T-cell (primary cell): ENCODE measurements around the gene CFAP70. TPM values are rescaled to one million over a fixed set of nuclear protein-coding genes. Genes with fewer than 3 reads are reported as not detected.
A peak's percentile ranks its signal among the peaks of the same experiment; 100 is the strongest.

Experiments used
- ATAC-seq, 4 experiments: fragments of 200-7000 bp in 3 of 4; fragments of 150-1000 bp in 1 of 4; cut with Tn5 transposase; replicated peaks in 1 of 4; 1 replicate in 3 of 4; 2 replicates in 1 of 4; pipeline ENCODE4 v1.10.0; 2021; ENCODE audit warnings: moderate library complexity in 3 of 4, mild to moderate bottlenecking in 2 of 4, moderate number of reproducible peaks in 1 of 4
- CTCF ChIA-PET, 2 donors: fragments of 300-600 bp; sonication (Branson Sonifier 250); formaldehyde crosslinking; loops; one replicate each; lab custom pipeline; 2022; ENCODE audit warnings: antibody characterized with exemption in 2 of 2; lab: Charles Lee
- POLR2A ChIA-PET, 2 donors: fragments of 300-600 bp; sonication (Branson Sonifier 250); formaldehyde crosslinking; loops; one replicate each; lab custom pipeline; 2022; ENCODE audit warnings: antibody characterized with exemption in 2 of 2; lab: Charles Lee
- DNase-seq, 35 experiments: peaks; one replicate each; pipeline versions ENCODE4 v3.0.0 to v3.0.0-alpha.2; 2013 to 2023
- H3K27ac ChIP-seq: one replicate; pipeline ENCODE4 v1.5.1; 2013; ENCODE audit warnings: low read length
- H3K27me3 ChIP-seq, 2 experiments: replicated peaks in 1 of 2; 1 replicate in 1 of 2; 2 replicates in 1 of 2; pipeline versions ENCODE4 v1.6.1 to v1.7.0; 2013; ENCODE audit warnings: low read length in 1 of 2, mixed read lengths in 1 of 2; ENCODE audit not compliant: control insufficient read depth in 2 of 2, insufficient read depth in 2 of 2; ENCODE audit errors: extremely low read depth in 1 of 2
- H3K36me3 ChIP-seq, 2 donors: 1 replicate in 1 of 2; 2 replicates in 1 of 2; pipeline versions ENCODE4 v1.6.1 to v1.7.0; 2013; ENCODE audit warnings: low read length in 1 of 2; ENCODE audit not compliant: control insufficient read depth in 2 of 2, insufficient read depth in 1 of 2; ENCODE audit errors: extremely low read depth in 1 of 2
- H3K4me1 ChIP-seq, 2 experiments: 1 replicate in 1 of 2; 2 replicates in 1 of 2; pipeline versions ENCODE4 v1.6.1 to v1.7.0; 2013; ENCODE audit warnings: low read length in 2 of 2, mixed read lengths in 1 of 2; ENCODE audit not compliant: insufficient read depth in 2 of 2, control insufficient read depth in 1 of 2; ENCODE audit errors: extremely low read depth in 1 of 2
- H3K4me3 ChIP-seq, 2 donors: 1 replicate in 1 of 2; 2 replicates in 1 of 2; pipeline versions ENCODE4 v1.5.1 to v1.7.0; 2013; ENCODE audit warnings: mild to moderate bottlenecking in 2 of 2, low read length in 1 of 2, moderate library complexity in 1 of 2; ENCODE audit not compliant: control insufficient read depth in 1 of 2; ENCODE audit errors: extremely low read depth in 1 of 2
- H3K9me3 ChIP-seq: 2 replicates; pipeline ENCODE4 v1.7.0; 2013
- H3K27ac Mint-ChIP-seq, 2 donors: one replicate each; pipeline ENCODE4 v1.8.0; 2020 to 2021; ENCODE audit warnings: mild to moderate bottlenecking in 2 of 2, mixed read lengths in 2 of 2
- H3K27me3 Mint-ChIP-seq, 2 donors: one replicate each; pipeline ENCODE4 v1.8.0; 2021 to 2022; ENCODE audit warnings: mixed read lengths in 2 of 2
- H3K36me3 Mint-ChIP-seq: one replicate; pipeline ENCODE4 v1.8.0; 2021; ENCODE audit warnings: mixed read lengths
- H3K4me1 Mint-ChIP-seq, 3 donors: one replicate each; pipeline ENCODE4 v1.8.0; 2020 to 2022; ENCODE audit warnings: mixed read lengths in 3 of 3, mild to moderate bottlenecking in 1 of 3
- H3K4me3 Mint-ChIP-seq, 3 donors: one replicate each; pipeline ENCODE4 v1.8.0; 2020 to 2022; ENCODE audit warnings: mild to moderate bottlenecking in 3 of 3, mixed read lengths in 3 of 3, moderate library complexity in 3 of 3
- H3K9me3 Mint-ChIP-seq, 3 donors: one replicate each; pipeline ENCODE4 v1.8.0; 2020 to 2022; ENCODE audit warnings: mixed read lengths in 3 of 3
- WGBS: methylation state at CpG from one replicate; pipeline ENCODE4 v1.1.5; 2013; ENCODE audit warnings: missing lambda C conversion rate; ENCODE audit not compliant: insufficient coverage; 5-methylcytosine and 5-hydroxymethylcytosine counted together
- total RNA-seq, 35 experiments: library from RNA in 6 of 35; stranded (reverse) in 6 of 35; fragments of 120-200 nt in 1 of 35; gene quantifications; one replicate each; pipeline versions ENCODE4 v1.2.1 to v1.2.4 and lab custom pipeline; 2013 to 2026

The CFAP70 gene
- total RNA-seq, 5 donors from 2014 or later (not counting 1 experiment from before 2014, with no cell fraction given), result 1.9 to 4.0 (median 3.2) TPM

DNA sequence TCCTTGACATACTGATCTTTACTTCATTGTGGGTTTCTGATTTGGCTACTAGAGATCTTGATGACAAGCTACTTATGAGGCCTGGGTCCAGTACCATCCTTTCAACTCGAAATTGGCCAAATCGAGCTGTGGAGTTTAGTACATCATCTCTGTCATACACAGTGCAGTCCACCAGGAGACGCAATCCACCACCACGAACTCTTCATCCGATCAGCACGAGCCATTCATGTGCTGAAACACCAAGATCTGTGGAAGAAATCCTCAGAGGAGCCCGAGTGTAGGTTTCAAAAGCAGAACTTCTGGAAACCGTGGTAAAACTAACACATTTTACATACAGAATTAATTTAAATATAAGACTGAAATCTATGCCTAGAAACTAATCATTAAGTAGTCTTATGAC, 125.8 kb downstream of the CFAP70 start:
- H3K27ac ChIP-seq, result no peak overlapping the region
- Mint-ChIP-seq H3K4me3 (no peak overlapping the region), H3K36me3 (peaks cover 17% of the 10 kb centered on the region), H3K4me1 (no peaks in the 10 kb centered on the region), H3K9me3 (no peaks in the 10 kb centered on the region), H3K27ac (no peak overlapping the region), H3K27me3 (no peaks in the 10 kb centered on the region)
- ChIA-PET CTCF (no interaction called here), POLR2A (no interaction called here)
- WGBS, result 90% methylated on average over 5 of the region's 8 CpGs
- DNase-seq (peak in 1 of 35 experiments; percentile 16), ATAC-seq (no peak)
- H3K27me3 ChIP-seq, result no peaks in the 10 kb centered on the region
- H3K9me3 ChIP-seq, result no peaks in the 10 kb centered on the region
- H3K4me1 ChIP-seq, result no peaks in the 10 kb centered on the region
- peaks cover 0 to 34% of the 10 kb centered on the region in 2 donors for H3K36me3 ChIP-seq
- H3K4me3 ChIP-seq, result no peak overlapping the region

DNA sequence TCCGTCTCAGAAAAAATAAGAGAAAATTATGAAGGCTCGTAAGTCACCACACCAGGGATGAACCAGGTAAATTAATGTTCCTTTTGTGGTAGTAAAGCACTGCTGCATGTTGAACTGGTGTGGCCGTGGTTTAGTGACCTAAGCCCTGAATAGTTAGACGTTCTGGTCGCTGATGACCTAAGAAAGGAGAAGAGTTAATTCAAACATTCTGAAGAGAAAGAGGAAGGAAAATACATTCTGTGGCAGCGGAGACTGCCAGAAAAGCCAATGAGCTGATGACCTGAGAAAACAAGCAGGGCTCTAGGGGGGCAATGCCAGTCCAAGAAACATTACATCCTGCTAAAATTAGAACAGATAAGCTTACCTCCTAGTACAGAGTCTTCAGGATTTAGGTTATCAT, 129.1 kb downstream of the CFAP70 start:
- ChIA-PET POLR2A (no interaction called here), CTCF (interaction anchor here in 1 of 2 donors (0.7 kb wide), 1 partner anchor 203 kb away, joined by 3 read pairs; no protein-coding TSS in a partner anchor)
- Mint-ChIP-seq H3K36me3 (peaks cover 12% of the 10 kb centered on the region), H3K9me3 (no peaks in the 10 kb centered on the region), H3K27ac (no peak overlapping the region), H3K4me3 (no peak overlapping the region), H3K4me1 (no peaks in the 10 kb centered on the region), H3K27me3 (no peaks in the 10 kb centered on the region)
- no peaks in the 10 kb centered on the region for H3K27me3 ChIP-seq
- no peak overlapping the region for H3K4me3 ChIP-seq
- no peaks in the 10 kb centered on the region for H3K9me3 ChIP-seq
- no peaks in the 10 kb centered on the region for H3K4me1 ChIP-seq
- H3K36me3 ChIP-seq, result peaks cover 0 to 22% of the 10 kb centered on the region in 2 donors
- ATAC-seq (no peak), DNase-seq (no peak)
- 77% methylated on average over 4 of the region's 6 CpGs for WGBS
- no peak overlapping the region for H3K27ac ChIP-seq

DNA sequence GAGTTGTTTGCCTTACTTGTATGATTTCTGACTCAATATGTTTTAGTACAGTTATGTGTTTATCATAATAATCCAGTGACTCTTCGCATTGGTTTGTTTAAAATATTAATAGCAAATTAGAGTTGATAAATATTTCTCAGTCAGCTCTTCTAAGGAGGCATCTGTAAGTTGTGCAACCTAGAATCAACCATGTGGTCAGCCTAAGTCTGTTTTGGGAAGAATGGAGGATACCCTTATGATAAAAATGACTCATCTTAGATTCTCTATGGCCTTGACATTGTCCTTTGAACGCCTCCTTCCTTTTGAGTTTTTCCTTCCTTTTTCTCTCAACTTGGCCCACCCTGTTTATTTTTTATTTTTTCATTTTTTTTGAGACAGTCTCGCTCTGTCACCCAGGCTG, 130.4 kb downstream of the CFAP70 start:
- H3K4me3 Mint-ChIP-seq, result no peak overlapping the region

DNA sequence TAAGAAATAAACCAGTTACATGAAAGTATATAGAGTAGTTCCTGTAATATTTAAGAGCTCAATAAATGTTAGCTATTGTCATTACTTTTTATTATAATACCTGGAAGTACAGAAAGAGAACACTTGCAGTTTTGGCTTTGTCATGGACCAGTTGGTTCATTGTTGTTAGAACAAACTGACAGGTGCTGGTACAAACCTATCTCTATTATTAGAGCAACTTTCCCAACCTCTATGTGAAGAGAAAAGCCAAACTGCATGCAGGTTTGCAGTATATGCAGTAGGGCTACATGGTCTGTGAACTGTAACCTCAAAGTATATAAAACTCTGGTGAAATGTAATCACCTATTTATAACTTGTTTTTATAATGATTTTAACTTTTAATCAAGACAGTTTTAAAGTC, 132.0 kb downstream of the CFAP70 start:
- ATAC-seq, result no peak
- peaks cover 0 to 8% of the 10 kb centered on the region in 2 donors for H3K36me3 ChIP-seq
- DNase-seq, result no peak
- ChIA-PET POLR2A (no interaction called here), CTCF (no interaction called here)
- H3K36me3 Mint-ChIP-seq, result peaks cover 8% of the 10 kb centered on the region
- H3K4me3 ChIP-seq, result no peak overlapping the region
- no peaks in the 10 kb centered on the region for H3K4me1 Mint-ChIP-seq
- no peak overlapping the region for H3K27ac Mint-ChIP-seq
- H3K9me3 Mint-ChIP-seq, result no peaks in the 10 kb centered on the region
- H3K27me3 Mint-ChIP-seq, result no peaks in the 10 kb centered on the region
- no peaks in the 10 kb centered on the region for H3K9me3 ChIP-seq
- H3K27me3 ChIP-seq, result no peaks in the 10 kb centered on the region
- no peaks in the 10 kb centered on the region for H3K4me1 ChIP-seq
- H3K4me3 Mint-ChIP-seq, result no peak overlapping the region
- no peak overlapping the region for H3K27ac ChIP-seq

More for the DNA sequence above, 130.4 kb downstream of the CFAP70 start:
- CTCF ChIA-PET, result no interaction called here
- H3K9me3 Mint-ChIP-seq, result no peaks in the 10 kb centered on the region
- Histone ChIP-seq H3K36me3 (peaks cover 0 to 17% of the 10 kb centered on the region in 2 donors), H3K9me3 (no peaks in the 10 kb centered on the region), H3K27me3 (no peaks in the 10 kb centered on the region), H3K4me3 (no peak overlapping the region), H3K4me1 (no peaks in the 10 kb centered on the region), H3K27ac (no peak overlapping the region)
- H3K27me3 Mint-ChIP-seq, result no peaks in the 10 kb centered on the region
- DNase-seq (no peak), ATAC-seq (no peak)
- H3K27ac Mint-ChIP-seq, result no peak overlapping the region
- POLR2A ChIA-PET, result no interaction called here
- WGBS, result 90% methylated on average over 2 of the region's 3 CpGs
- H3K36me3 Mint-ChIP-seq, result peaks cover 12% of the 10 kb centered on the region
- no peaks in the 10 kb centered on the region for H3K4me1 Mint-ChIP-seq

DNA sequence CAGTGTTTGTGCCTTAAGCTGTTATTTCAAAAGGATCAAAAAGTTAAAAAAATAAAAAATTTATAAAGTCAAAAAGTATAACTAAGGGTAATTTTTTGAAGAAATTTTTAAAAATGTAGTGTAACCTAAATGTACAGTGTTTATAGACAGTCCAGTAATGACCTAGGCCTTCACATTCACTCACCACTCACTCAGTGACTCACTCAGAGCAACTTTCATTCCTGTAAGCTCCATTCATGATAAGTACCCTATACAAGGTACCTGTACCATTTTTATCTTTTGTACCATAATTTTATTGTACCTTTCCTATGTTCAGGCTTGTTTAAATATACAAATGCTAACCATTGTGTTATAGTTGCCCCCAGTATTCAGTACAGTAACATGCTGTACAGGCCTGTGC, 133.1 kb downstream of the CFAP70 start:
- Mint-ChIP-seq H3K27ac (no peak overlapping the region), H3K9me3 (no peaks in the 10 kb centered on the region), H3K36me3 (peaks cover 7% of the 10 kb centered on the region), H3K27me3 (no peaks in the 10 kb centered on the region), H3K4me3 (no peak overlapping the region), H3K4me1 (no peaks in the 10 kb centered on the region)
- Histone ChIP-seq H3K4me1 (no peaks in the 10 kb centered on the region), H3K27me3 (no peaks in the 10 kb centered on the region), H3K9me3 (no peaks in the 10 kb centered on the region), H3K27ac (no peak overlapping the region), H3K4me3 (no peak overlapping the region), H3K36me3 (peaks cover 0 to 7% of the 10 kb centered on the region in 2 donors)
- ATAC-seq, result no peak
- DNase-seq, result no peak
- ChIA-PET CTCF (no interaction called here), POLR2A (no interaction called here)

DNA sequence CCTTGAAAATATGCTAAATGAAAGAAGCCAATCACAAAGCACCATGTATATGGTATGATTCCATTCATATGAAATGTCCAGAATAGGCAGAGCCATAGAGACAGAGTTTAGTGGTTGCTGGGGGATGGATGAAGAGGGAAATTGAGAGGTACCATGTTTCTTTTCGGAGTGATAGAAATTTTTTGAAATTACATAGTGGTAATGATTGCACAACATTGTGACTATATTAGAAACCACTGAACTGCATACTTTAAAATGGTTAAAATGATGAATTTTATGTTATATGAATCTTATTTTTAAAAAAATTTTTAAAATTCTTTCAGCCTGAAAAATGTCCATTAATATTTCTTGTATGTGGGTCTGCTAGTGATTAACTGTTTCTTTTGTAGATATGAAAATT, 137.7 kb downstream of the CFAP70 start:
- POLR2A ChIA-PET, result no interaction called here
- no peak for ATAC-seq

DNA sequence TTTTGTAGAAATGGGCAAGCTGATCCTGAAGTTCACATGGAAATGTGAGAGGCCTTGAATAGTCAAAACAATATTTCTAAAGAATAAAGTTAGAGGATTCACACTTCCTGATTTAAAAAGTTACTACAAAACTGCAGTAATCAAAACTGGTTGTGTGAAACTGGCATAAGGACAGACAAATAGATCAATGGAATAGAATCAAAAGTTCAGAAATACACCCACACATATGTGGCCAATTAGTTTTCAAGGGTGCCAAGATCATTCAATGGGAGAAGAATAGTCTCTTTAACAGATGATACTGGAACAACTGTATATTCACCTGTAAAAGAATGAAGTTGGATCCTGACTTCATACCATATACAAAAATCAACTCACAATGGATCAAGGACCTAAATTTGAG, 139.3 kb downstream of the CFAP70 start:
- peaks cover 0 to 4% (median 0%) of the 10 kb centered on the region in 3 donors for H3K9me3 Mint-ChIP-seq
- no peaks in the 10 kb centered on the region for H3K9me3 ChIP-seq
- H3K27ac Mint-ChIP-seq, result no peak overlapping the region
- no peaks in the 10 kb centered on the region for H3K4me1 ChIP-seq
- no peak overlapping the region for H3K4me3 ChIP-seq
- H3K27me3 ChIP-seq, result no peaks in the 10 kb centered on the region
- H3K4me3 Mint-ChIP-seq, result no peak overlapping the region
- H3K27me3 Mint-ChIP-seq, result no peaks in the 10 kb centered on the region
- H3K27ac ChIP-seq, result no peak overlapping the region
- H3K36me3 Mint-ChIP-seq, result peaks cover 51% of the 10 kb centered on the region
- no peak for ATAC-seq
- H3K36me3 ChIP-seq, result peaks cover 0 to 19% of the 10 kb centered on the region in 2 donors
- ChIA-PET POLR2A (no interaction called here), CTCF (interaction anchor here in 1 of 2 donors (0.5 kb wide), 1 partner anchor 9 kb away, joined by 3 read pairs; no protein-coding TSS in a partner anchor)
- no peak for DNase-seq
- no peaks in the 10 kb centered on the region for H3K4me1 Mint-ChIP-seq

More for the DNA sequence above, 137.7 kb downstream of the CFAP70 start:
- H3K4me3 ChIP-seq, result no peak overlapping the region
- peaks cover 39% of the 10 kb centered on the region for H3K36me3 Mint-ChIP-seq
- H3K9me3 ChIP-seq, result no peaks in the 10 kb centered on the region
- no peaks in the 10 kb centered on the region for H3K27me3 Mint-ChIP-seq
- H3K27ac Mint-ChIP-seq, result no peak overlapping the region
- no peaks in the 10 kb centered on the region for H3K27me3 ChIP-seq
- H3K4me3 Mint-ChIP-seq, result no peak overlapping the region
- no peaks in the 10 kb centered on the region for H3K4me1 ChIP-seq
- peaks cover 0 to 2% (median 0%) of the 10 kb centered on the region in 3 donors for H3K9me3 Mint-ChIP-seq
- CTCF ChIA-PET, result no interaction called here
- no peaks in the 10 kb centered on the region for H3K4me1 Mint-ChIP-seq
- H3K27ac ChIP-seq, result no peak overlapping the region
- H3K36me3 ChIP-seq, result peaks cover 0 to 15% of the 10 kb centered on the region in 2 donors
- DNase-seq, result no peak
- no CpG with 5 or more reads among the region's 1 CpG for WGBS
